GOT3 (cell line): ENCODE results near the gene TNK1.
"Not testable (repeated sequence)": the region's sequence is repeated elsewhere in the genome, so short reads cannot be mapped to it uniquely, and the experiment has no call there.

ENCODE experiments used
- DNase-seq: peaks from one replicate; lab custom pipeline; 2025; ENCODE audit warnings: mixed read lengths; lab: John Stamatoyannopoulos, UW

Gene TNK1

DNA sequence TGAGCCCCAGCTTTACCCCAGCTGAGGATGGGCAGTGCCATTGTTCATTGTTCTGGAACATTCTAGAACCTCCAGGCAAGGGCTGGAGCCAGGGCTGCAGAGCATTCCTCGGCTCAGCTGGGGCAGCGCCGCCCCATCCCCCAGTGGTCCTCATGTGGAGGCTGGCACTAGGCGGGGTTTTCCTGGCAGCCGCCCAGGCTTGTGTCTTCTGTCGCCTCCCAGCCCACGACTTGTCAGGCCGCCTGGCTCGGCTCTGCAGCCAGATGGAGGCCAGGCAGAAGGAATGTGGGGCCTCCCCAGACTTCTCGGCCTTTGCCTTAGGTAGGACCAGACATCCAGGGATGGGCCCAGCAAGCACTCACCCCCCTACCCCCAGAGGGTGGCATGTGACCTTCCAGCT lies 25.8 kb upstream of the TNK1 start, which contains the start of gene TMEM95:
TSS of gene TMEM95 (plus strand) at position 104 of the 400 bp plus-strand sequence. CDS start at position 153, 49 bp downstream.
- DNase-seq: no peak

- DNase-seq: no peak
Observed at GRCh38 chr17:7355573-7355972, 25.3 kb upstream of the TNK1 start.

DNA sequence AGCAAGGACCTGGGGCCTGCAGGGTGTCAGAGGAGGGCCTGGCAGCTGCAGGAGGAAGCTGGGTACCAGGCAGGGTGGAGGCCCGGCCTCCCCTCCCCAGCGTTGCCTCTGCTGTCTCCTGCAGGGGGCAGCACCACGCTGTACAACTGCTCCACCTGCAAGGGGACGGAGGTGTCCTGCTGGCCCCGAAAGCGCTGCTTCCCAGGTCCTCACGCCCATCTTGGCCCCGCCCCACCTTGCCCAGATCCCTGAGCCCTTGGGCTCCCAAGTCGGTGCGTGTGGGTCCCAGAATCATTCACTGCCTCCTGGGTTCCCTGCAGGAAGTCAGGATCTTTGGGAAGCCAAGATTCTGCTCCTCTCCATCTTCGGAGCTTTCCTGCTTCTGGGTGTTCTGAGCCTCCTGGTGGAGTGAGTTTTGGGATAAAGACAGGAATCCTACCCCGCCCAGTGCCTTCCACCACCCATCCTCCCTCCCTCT lies 24.8 kb upstream of the TNK1 start:
- DNase-seq: no peak

DNA sequence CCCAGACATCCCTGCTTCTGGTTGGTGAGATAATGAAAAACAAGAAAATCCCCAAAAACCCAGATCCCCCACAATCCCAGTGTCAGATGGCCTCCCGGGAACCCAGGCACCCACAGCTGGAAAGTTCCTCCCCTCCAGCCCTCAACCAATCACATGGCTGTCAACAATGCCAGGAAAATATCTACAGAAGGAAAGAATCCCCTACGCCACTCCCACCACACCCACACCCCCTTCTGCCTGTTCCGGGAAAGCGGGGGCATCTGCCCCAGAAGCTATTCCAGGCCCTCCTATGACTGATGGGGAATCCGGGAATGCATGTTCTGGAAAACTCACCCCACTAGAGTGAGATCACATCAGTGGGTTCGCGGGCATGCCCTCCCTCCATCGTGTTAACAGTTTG lies 24.1 kb upstream of the TNK1 start:
- no peak for DNase-seq

DNA sequence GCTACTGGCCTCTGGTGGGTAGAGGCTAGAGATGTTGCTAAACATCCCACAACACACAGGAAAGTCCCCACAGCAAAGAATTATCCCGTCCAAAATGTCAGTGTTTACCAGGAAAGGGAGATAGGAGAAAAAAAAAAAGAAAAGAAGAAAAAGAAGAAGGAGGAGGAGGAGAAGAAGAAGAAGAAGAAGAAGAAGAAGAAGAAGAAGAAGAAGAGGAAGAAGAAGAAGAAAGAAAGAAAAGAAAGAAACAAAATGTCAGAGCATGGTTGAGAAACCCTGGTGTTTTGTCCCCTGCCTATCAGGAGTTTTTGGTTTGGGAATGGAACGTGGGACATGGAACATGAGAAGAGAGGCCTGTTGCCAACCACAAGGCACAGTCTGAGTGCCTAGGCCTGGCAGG lies 23.5 kb upstream of the TNK1 start:
- no peak for DNase-seq

GRCh38 chr17:7361906-7362305 lies 19.0 kb upstream of the TNK1 start:
- DNase-seq: no peak

DNA sequence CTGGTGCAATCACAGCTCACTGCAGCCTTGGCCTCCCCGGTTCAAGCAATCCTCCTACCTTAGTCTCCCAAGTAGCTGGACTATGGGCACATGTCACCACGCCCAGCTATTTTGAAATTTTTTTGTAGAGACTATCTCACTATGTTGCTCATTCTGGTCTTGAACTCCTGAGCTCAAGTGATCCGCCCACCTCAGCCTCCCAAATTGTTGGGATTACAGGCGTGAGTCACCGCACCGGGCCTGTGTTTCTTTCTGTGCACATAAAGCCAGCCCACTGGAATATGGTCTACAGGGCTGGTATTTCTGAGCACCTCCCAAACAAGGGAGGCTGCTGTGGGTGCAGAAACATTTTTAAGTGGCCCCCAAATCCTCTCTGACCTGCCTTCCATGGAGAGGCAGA lies 17.6 kb upstream of the TNK1 start:
- DNase-seq: no peak

- not testable (repeated sequence) for DNase-seq
Observed at GRCh38 chr17:7365963-7366362, 14.9 kb upstream of the TNK1 start.

DNA sequence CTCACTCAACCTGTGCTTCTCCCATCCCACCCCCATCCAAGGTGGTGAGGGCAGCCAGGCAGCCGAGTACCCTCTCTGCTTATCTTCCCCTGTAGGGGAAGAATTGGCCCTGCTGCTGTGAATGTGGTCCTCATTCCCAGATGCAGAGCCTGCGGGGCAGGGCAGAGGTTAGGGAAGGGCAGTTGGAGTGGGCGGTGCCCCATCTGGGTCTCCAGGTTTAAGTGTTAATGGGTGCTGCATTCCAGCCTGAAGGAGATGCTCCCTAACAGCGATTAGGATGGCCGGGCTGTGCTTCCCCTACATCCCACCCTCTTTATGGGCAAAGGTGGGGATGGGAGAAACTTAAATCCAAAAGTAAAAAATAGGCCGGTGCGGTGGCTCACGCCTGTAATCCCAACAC lies 13.8 kb upstream of the TNK1 start:
- DNase-seq: no peak

DNA sequence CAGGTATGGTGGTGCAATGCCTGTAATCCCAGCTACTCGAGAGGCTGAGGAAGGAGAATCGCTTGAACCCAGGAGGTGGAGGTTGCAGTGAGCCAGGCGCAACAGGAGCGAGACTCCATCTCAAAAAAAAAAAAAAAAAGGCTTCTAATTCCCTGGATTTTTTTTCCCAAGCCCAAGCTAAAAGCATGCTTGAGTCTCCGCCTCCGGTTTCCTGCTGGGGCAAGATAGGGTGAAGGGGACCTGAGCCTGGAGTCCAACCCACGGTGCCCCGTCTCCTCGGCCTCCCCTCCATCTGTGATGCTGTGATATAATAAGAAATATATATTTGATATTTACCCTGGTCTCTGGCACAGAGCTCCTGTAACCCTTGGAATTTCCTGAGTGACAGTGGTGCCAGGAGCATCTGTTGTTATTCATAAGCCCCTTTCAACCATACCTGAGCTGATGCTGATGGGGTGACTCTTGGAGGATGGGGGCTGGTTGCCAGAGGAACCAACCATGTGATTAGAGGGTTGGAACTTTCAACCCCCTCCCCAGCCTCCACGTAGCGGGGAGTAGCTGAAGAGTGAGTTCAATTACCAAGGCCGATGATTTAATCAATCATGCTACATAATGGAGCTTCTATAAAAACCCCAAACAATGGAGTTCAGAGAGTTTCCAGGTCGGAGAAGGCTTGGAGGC lies 12.8 kb upstream of the TNK1 start:
- no peak for DNase-seq

- not testable (repeated sequence) for DNase-seq
Observed at GRCh38 chr17:7368599-7368994, 12.3 kb upstream of the TNK1 start.

GRCh38 chr17:7369825-7370224 lies 11.1 kb upstream of the TNK1 start:
- DNase-seq: no peak

- DNase-seq: no peak
Observed at GRCh38 chr17:7370853-7371252, 10.0 kb upstream of the TNK1 start.

DNA sequence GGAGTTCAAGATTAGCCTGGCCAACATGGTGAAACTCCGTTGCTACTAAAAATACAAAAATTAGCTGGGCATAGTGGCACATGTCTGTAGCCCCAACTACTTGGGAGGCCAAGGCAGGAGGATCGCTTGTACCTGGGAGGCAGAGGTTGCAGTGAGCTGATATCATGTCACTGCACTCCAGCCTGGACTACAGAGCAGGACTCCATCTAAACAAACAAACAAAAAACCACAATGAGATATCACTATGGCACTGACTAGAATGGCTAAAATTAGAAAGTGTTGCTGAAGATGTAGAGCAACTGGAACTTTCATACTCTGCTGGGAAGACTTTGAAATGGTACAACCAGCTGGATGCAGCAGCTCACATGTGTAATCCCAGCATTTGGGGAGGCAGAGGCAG lies 6.5 kb upstream of the TNK1 start:
- no peak for DNase-seq

GRCh38 chr17:7379134-7379533 lies 1.8 kb upstream of the TNK1 start:
- DNase-seq: no peak

GRCh38 chr17:7380321-7380720 lies 568 bp upstream of the TNK1 start:
- DNase-seq: no peak

GRCh38 chr17:7382901-7383300 lies 2.0 kb downstream of the TNK1 start:
- no peak for DNase-seq

DNA sequence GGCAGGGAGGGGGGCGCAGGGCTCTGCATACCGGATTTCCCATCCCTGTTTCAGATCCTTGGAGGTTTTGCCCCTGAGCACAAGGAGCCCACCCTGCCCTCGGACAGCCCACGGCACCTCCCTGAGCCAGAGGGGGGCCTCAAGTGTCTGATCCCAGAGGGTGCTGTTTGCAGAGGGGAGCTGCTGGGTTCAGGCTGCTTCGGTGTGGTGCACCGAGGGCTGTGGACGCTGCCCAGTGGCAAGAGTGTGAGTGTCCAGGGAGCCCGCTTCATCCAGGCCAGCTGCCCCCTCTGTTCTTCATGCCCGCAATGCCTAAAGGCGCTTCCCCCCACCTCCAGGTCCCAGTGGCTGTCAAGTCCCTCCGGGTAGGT lies 2.5 kb downstream of the TNK1 start:
- DNase-seq: no peak

DNA sequence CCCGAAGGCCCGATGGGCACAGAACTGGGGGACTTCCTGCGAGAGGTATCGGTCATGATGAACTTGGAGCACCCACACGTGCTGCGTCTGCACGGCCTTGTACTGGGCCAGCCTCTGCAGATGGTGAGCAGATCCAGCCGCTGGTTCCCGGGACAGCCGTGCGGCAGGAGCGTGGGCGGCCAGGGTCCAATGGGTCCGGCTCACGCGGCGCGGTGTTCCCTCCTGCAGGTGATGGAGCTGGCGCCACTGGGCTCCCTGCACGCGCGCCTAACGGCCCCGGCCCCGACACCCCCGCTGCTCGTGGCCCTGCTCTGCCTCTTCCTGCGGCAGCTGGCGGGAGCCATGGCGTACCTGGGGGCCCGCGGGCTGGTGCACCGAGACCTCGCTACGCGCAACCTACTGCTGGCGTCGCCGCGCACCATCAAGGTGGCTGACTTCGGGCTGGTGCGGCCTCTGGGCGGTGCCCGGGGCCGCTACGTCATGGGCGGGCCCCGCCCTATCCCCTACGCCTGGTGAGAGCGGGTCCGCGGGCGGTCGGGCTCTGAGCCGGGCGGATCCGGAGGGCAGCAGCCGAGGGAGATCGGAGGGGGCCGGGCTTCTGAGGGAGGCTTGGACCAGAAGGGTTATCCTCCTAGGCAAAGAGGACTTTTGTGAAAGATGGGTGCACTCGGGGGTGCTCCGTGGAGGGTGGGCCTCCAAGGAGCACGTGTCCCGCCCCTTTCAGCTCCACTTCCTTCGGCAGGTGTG lies 3.0 kb downstream of the TNK1 start:
- DNase-seq: no peak

GRCh38 chr17:7384489-7385081 lies 3.7 kb downstream of the TNK1 start:
- DNase-seq: no peak

- no peak for DNase-seq
Observed at GRCh38 chr17:7388856-7389255, 8.0 kb downstream of the TNK1 start.

DNA sequence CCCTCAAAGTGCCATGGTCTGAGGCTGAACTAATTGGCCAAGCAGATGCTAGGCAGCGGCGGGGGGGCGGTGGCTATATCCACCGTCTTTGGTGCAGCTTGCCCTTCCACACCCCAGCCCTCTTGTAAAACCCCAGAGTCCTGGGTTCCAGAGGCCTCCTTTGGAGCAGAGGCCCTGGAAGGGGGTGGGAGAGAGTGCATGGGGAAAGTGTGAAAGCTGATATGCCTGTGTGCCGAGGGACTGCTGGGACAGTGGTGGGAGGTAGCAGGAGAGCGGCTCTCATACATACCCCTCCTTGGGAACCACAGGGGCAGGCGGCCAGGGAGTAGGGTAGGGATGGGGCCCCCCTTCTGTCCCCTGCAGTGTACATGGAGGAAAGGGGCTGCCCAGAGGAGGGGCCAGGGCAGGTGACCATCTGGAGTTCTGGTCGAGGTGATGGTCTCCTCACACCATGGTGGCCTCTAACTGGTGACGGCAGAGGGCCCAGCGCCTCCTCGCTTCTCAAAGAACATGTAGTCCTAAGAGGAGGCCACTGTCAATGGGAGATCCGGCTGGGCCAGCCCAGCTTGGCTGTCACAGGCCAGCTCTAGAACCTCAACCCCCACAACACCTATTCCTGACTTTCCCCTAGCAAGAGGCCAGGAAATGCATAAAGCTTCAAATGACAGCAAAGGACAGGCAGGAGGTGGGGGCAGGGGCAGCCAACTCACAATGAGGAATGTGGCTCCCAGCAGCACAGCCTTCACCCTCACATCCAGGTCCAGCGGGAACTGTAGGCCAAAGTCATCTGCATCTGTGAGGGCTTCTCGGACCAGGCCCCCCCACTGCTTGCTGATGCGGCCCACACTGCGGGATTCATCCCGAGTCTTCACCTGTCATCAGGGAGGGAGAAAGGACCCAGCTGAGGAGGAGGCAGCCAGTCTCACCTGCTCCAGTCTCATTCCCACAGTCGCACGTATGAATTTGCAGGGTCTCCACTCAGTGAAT lies 9.3 kb downstream of the TNK1 start:
- no peak for DNase-seq
